Tibial nerve (tissue), 4 donors: ENCODE measurements around the gene FARSB.

Experiments used
- EP300 ChIP-seq, 2 donors: sonication (generic); formaldehyde crosslinking; IDR thresholded peaks; one replicate each; pipeline ENCODE4 v1.6.1; 2017; ENCODE audit warnings: antibody characterized with exemption in 2 of 2, mild to moderate bottlenecking in 1 of 2
- POLR2A ChIP-seq, 2 donors: fragments of 450-650 bp; IDR thresholded peaks; one replicate each; pipeline ENCODE4 v1.6.1; 2017; ENCODE audit warnings: antibody characterized with exemption in 2 of 2, mild to moderate bottlenecking in 2 of 2, moderate library complexity in 2 of 2
- TF ChIP-seq, protein P1 (sequence below), 5 experiments: fragments of 200-600 bp in 3 of 5; fragments of 450-650 bp in 2 of 5; sonication (generic) in 3 of 5; IDR thresholded peaks; one replicate each; pipeline ENCODE4 v1.5.1; 2016 to 2019; ENCODE audit warnings: antibody characterized with exemption in 5 of 5, mild to moderate bottlenecking in 3 of 5, moderate library complexity in 2 of 5

DNA sequence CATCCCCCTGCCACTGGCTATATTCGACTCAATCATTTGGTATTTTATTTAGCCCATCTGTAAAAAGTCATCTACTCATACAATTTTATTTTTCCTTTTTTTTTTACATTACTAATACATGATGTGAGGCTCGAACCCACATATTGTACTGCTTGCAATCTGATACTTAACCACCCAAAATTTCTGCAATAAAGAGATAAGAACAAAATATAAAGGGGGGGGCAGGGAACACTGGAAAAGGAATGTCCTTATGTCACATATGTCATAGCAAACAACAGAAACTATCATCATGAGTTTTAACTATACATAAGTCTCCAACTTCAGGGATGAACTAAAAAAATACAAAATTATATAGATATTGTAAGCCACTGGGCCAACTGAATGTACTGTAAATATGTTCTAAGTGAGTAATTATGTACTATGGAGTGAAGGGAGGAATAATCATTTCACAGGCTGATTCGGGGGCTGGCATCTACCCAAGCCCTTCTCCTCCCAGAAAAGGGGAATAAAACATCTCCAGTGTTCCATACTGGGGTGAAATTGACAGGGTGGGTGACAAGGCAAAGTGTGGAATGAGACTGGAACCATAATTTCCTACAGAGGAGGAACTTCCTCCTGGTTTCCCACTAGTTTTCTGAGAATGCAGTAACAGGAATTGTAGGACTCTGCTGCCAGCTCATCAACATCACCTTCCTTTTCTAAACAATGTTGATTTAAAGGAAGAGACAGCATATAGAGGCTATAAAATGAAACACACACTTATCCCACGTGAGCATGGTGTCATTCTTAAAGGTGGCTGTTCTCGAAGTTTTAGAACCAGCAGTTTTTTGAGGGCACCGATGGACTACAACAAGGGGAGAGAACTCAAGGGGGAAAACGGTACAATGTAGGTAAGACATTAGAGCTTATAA is 79.5 kb downstream of the FARSB start:
- TF ChIP-seq, protein P1, sequence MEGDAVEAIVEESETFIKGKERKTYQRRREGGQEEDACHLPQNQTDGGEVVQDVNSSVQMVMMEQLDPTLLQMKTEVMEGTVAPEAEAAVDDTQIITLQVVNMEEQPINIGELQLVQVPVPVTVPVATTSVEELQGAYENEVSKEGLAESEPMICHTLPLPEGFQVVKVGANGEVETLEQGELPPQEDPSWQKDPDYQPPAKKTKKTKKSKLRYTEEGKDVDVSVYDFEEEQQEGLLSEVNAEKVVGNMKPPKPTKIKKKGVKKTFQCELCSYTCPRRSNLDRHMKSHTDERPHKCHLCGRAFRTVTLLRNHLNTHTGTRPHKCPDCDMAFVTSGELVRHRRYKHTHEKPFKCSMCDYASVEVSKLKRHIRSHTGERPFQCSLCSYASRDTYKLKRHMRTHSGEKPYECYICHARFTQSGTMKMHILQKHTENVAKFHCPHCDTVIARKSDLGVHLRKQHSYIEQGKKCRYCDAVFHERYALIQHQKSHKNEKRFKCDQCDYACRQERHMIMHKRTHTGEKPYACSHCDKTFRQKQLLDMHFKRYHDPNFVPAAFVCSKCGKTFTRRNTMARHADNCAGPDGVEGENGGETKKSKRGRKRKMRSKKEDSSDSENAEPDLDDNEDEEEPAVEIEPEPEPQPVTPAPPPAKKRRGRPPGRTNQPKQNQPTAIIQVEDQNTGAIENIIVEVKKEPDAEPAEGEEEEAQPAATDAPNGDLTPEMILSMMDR (IDR thresholded peaks at IDR 0.05), result no peak
- TF ChIP-seq POLR2A (IDR thresholded peaks at IDR 0.05), result no peak
- TF ChIP-seq EP300 (IDR thresholded peaks at IDR 0.05), result no peak
